A673 (cell line): ENCODE data around the gene S100A5.

ENCODE experiments used
- CTCF ChIP-seq: fragments of 300-800, 200-600 bp; sonication (generic); conservative IDR thresholded peaks from 2 replicates; pipeline ENCODE4 v1.5.1; 2017; ENCODE audit warnings: low read depth, mild to moderate bottlenecking, antibody characterized with exemption, low read length, moderate library complexity, mixed read lengths
- EZH2 ChIP-seq: fragments of 200-600 bp; sonication (generic); IDR thresholded peaks from 2 replicates; pipeline ENCODE4 v1.6.1; 2017; ENCODE audit warnings: borderline replicate concordance, low read depth, mild to moderate bottlenecking, mixed read lengths, antibody characterized with exemption, low read length; ENCODE audit not compliant: poor library complexity, severe bottlenecking

DNA sequence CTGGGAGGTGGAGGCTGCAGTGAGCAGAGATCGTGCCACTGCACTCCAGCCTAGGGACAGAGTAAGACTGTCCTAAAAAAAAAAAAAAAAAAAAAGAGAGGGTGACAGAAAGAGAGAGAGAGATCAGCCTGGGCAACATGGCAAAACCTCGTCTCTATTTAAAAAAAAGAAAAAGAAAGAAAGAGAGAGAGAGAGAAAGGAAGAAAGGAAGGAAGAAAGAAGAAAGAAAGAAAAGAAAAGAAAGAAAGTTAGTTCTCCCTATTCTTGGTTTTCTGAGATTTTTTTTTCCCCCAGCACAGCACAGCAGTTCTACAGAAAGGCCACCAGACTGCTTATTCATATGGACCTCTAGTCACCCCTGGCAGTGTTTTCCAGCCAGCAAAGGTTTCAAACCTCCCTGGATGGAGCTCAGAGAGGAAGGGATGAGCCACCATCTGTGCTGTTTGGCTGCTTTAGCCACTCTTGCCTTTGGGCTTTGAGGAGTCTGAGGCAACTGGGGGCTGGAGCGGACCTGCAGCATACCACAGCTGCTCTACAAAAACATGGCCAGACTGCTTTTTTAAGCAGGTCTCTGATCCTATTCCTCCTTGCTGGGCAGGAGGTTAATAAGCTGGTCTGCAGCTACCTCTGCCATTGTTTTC is 15.5 kb downstream of the S100A5 start:
- TF ChIP-seq CTCF (no peak), EZH2 (no peak)
